Ovary (tissue), 3 donors: ENCODE data around the gene RIN1.

Experiments
- POLR2A ChIP-seq: fragments of 450-650 bp; IDR thresholded peaks from one replicate; pipeline ENCODE4 v1.6.1; 2017; ENCODE audit warnings: antibody characterized with exemption, mild to moderate bottlenecking, moderate library complexity
- TF ChIP-seq, protein P1 (sequence below), 3 donors: fragments of 450-650 bp in 2 of 3; fragments of 200-600 bp in 1 of 3; IDR thresholded peaks; one replicate each; pipeline versions ENCODE4 v1.5.1 to v1.8.0; 2016 to 2022; ENCODE audit warnings: antibody characterized with exemption in 3 of 3, mild to moderate bottlenecking in 1 of 3
- donor health status: DM: no; HTN: no; CAD: no.

DNA sequence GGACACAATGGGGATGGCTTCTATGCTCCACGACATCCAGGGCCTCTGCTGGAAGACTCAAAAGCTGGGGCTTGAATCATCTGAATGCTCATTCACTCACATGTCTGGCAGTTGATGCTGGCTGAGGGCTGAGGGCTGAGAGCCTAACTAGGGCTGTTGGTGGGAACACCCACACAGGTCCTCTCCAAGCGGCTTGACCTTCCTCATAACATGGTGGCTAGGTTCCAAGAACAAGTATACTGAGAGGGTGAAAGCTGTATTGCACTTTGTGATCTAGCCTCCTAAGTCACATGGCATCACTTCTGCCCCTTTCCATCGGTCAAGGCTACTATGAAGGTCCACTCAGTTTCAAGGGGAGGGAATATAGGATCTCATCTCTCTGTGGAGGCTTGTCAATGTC lies 37.0 kb downstream of the RIN1 start:
- TF ChIP-seq, protein P1, sequence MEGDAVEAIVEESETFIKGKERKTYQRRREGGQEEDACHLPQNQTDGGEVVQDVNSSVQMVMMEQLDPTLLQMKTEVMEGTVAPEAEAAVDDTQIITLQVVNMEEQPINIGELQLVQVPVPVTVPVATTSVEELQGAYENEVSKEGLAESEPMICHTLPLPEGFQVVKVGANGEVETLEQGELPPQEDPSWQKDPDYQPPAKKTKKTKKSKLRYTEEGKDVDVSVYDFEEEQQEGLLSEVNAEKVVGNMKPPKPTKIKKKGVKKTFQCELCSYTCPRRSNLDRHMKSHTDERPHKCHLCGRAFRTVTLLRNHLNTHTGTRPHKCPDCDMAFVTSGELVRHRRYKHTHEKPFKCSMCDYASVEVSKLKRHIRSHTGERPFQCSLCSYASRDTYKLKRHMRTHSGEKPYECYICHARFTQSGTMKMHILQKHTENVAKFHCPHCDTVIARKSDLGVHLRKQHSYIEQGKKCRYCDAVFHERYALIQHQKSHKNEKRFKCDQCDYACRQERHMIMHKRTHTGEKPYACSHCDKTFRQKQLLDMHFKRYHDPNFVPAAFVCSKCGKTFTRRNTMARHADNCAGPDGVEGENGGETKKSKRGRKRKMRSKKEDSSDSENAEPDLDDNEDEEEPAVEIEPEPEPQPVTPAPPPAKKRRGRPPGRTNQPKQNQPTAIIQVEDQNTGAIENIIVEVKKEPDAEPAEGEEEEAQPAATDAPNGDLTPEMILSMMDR (IDR thresholded peaks at IDR 0.05): no peak
- TF ChIP-seq POLR2A: no peak
